Effector memory CD8-positive, alpha-beta T cell (primary cell): ENCODE results near the gene SIX5.
"Not testable (repeated sequence)": the region's sequence is repeated elsewhere in the genome, so short reads cannot be mapped to it uniquely, and the experiment has no call there.

Experiments used
- ATAC-seq: fragments of 150-1000 bp; cut with Tn5 transposase; replicated peaks from 2 replicates; pipeline ENCODE4 v1.10.0; 2021; ENCODE audit warnings: mild to moderate bottlenecking, moderate library complexity
- DNase-seq, 3 experiments: peaks; one replicate each; pipeline ENCODE4 v3.0.0; 2021
- H3K27ac Mint-ChIP-seq, 2 donors: one replicate each; pipeline ENCODE4 v1.8.0; 2022; ENCODE audit warnings: mild to moderate bottlenecking in 2 of 2, mixed read lengths in 2 of 2, moderate library complexity in 2 of 2
- H3K27me3 Mint-ChIP-seq, 2 donors: one replicate each; pipeline ENCODE4 v1.8.0; 2022; ENCODE audit warnings: mixed read lengths in 2 of 2
- H3K36me3 Mint-ChIP-seq: one replicate; pipeline ENCODE4 v1.8.0; 2022; ENCODE audit warnings: mild to moderate bottlenecking, moderate library complexity, mixed read lengths; ENCODE audit not compliant: insufficient read depth
- H3K4me1 Mint-ChIP-seq, 2 donors: one replicate each; pipeline ENCODE4 v1.8.0; 2022; ENCODE audit warnings: low read depth in 2 of 2, mixed read lengths in 2 of 2
- H3K4me3 Mint-ChIP-seq, 2 donors: one replicate each; pipeline ENCODE4 v1.8.0; 2022; ENCODE audit warnings: mild to moderate bottlenecking in 2 of 2, mixed read lengths in 2 of 2, moderate library complexity in 2 of 2
- H3K9me3 Mint-ChIP-seq, 2 donors: one replicate each; pipeline ENCODE4 v1.8.0; 2022; ENCODE audit warnings: mixed read lengths in 2 of 2

Gene SIX5

GRCh38 chr19:45804140-45804958 lies 35.3 kb upstream of the SIX5 start:
- no peaks in the 10 kb centered on the region for H3K4me1 Mint-ChIP-seq
- no peaks in the 10 kb centered on the region for H3K36me3 Mint-ChIP-seq
- peaks cover 10 to 24% of the 10 kb centered on the region in 2 donors for H3K27me3 Mint-ChIP-seq
- H3K27ac Mint-ChIP-seq: no peak overlapping the region
- DNase-seq: no peak
- no peak for ATAC-seq
- no peaks in the 10 kb centered on the region for H3K9me3 Mint-ChIP-seq
- no peak overlapping the region for H3K4me3 Mint-ChIP-seq

GRCh38 chr19:45801603-45802175 lies 32.6 kb upstream of the SIX5 start:
- Mint-ChIP-seq H3K4me1 (peaks cover 0 to 2% of the 10 kb centered on the region in 2 donors), H3K36me3 (no peaks in the 10 kb centered on the region), H3K27ac (no peak overlapping the region), H3K4me3 (no peak overlapping the region), H3K9me3 (no peaks in the 10 kb centered on the region), H3K27me3 (peaks cover 10 to 45% of the 10 kb centered on the region in 2 donors)
- DNase-seq: no peak
- no peak for ATAC-seq

- H3K27me3 Mint-ChIP-seq: peaks cover 10 to 61% of the 10 kb centered on the region in 2 donors
- no peak overlapping the region for H3K4me3 Mint-ChIP-seq
These were observed 31.1 kb upstream of the SIX5 start for GRCh38 chr19:45800070-45800553.

GRCh38 chr19:45799541-45799940 lies 30.5 kb upstream of the SIX5 start:
- DNase-seq, H3K9me3 Mint-ChIP-seq, H3K27ac Mint-ChIP-seq, H3K4me1 Mint-ChIP-seq, ATAC-seq, H3K4me3 Mint-ChIP-seq, H3K36me3 Mint-ChIP-seq: not testable (repeated sequence)
- peaks cover 10 to 67% of the 10 kb centered on the region in 2 donors for H3K27me3 Mint-ChIP-seq

More at GRCh38 chr19:45800070-45800553, 31.1 kb upstream of the SIX5 start:
- DNase-seq: no peak
- H3K4me1 Mint-ChIP-seq: peaks cover 0 to 2% of the 10 kb centered on the region in 2 donors
- ATAC-seq: no peak
- no peak overlapping the region for H3K27ac Mint-ChIP-seq
- no peaks in the 10 kb centered on the region for H3K9me3 Mint-ChIP-seq
- no peaks in the 10 kb centered on the region for H3K36me3 Mint-ChIP-seq

- no peak overlapping the region for H3K27ac Mint-ChIP-seq
- H3K9me3 Mint-ChIP-seq: no peaks in the 10 kb centered on the region
- peak; percentile 55 to 70 (median 57) for DNase-seq
- peaks cover 4% of the 10 kb centered on the region for H3K36me3 Mint-ChIP-seq
- H3K4me3 Mint-ChIP-seq: no peak overlapping the region
- peaks cover 10 to 70% of the 10 kb centered on the region in 2 donors for H3K27me3 Mint-ChIP-seq
- peaks cover under 1 to 6% of the 10 kb centered on the region in 2 donors for H3K4me1 Mint-ChIP-seq
- peak; percentile 90 for ATAC-seq
These were observed 30.0 kb upstream of the SIX5 start for GRCh38 chr19:45798995-45799517.

- Mint-ChIP-seq H3K27ac (peak overlapping the region; percentile 30 to 61), H3K4me3 (peak overlapping the region in 1 of 2 donors; percentile 60), H3K9me3 (no peaks in the 10 kb centered on the region), H3K27me3 (peaks cover 0 to 49% of the 10 kb centered on the region in 2 donors), H3K36me3 (peaks cover 32% of the 10 kb centered on the region), H3K4me1 (peaks cover 33 to 36% of the 10 kb centered on the region in 2 donors)
- ATAC-seq: no peak
- no peak for DNase-seq
These were observed 25.6 kb upstream of the SIX5 start for GRCh38 chr19:45794627-45795026.

GRCh38 chr19:45793876-45794275 lies 24.8 kb upstream of the SIX5 start:
- peaks cover 39% of the 10 kb centered on the region for H3K36me3 Mint-ChIP-seq
- H3K27ac Mint-ChIP-seq: peak overlapping the region; percentile 61 to 93
- H3K4me3 Mint-ChIP-seq: peak overlapping the region; percentile 60
- ATAC-seq (no peak), DNase-seq (no peak)
- H3K4me1 Mint-ChIP-seq: peaks cover 33 to 36% of the 10 kb centered on the region in 2 donors
- no peaks in the 10 kb centered on the region for H3K9me3 Mint-ChIP-seq
- peaks cover 0 to 41% of the 10 kb centered on the region in 2 donors for H3K27me3 Mint-ChIP-seq

- DNase-seq (no peak), ATAC-seq (no peak)
- peaks cover 0 to 37% of the 10 kb centered on the region in 2 donors for H3K27me3 Mint-ChIP-seq
- no peaks in the 10 kb centered on the region for H3K9me3 Mint-ChIP-seq
- peaks cover 44% of the 10 kb centered on the region for H3K36me3 Mint-ChIP-seq
- H3K4me1 Mint-ChIP-seq: peaks cover 34 to 37% of the 10 kb centered on the region in 2 donors
- peak overlapping the region; percentile 60 for H3K4me3 Mint-ChIP-seq
- peak overlapping the region; percentile 61 to 93 for H3K27ac Mint-ChIP-seq
These were observed 24.1 kb upstream of the SIX5 start for GRCh38 chr19:45793178-45793564.

- DNase-seq: peak; percentile 99 to 100 (median 99)
- peak within 1 kb of the TSS; percentile 81 to 89 for H3K4me3 Mint-ChIP-seq
- peaks cover 0 to 32% of the 10 kb centered on the region in 2 donors for H3K27me3 Mint-ChIP-seq
- peaks cover 44% of the 10 kb centered on the region for H3K36me3 Mint-ChIP-seq
- H3K4me1 Mint-ChIP-seq: peaks cover 36 to 42% of the 10 kb centered on the region in 2 donors
- H3K9me3 Mint-ChIP-seq: no peaks in the 10 kb centered on the region
- ATAC-seq: peak; percentile 90
- H3K27ac Mint-ChIP-seq: peak within 1 kb of the TSS; percentile 73 to 93
These were observed 23.6 kb upstream of the SIX5 start, which contains the start of gene DMWD for GRCh38 chr19:45792470-45793177. Gene DMWD (minus strand): TSS chr19:45792845. CDS start chr19:45792756, 89 bp downstream.

GRCh38 chr19:45791744-45792469 lies 22.9 kb upstream of the SIX5 start:
- no peak for DNase-seq
- ATAC-seq: no peak
- H3K27me3 Mint-ChIP-seq: peaks cover 0 to 27% of the 10 kb centered on the region in 2 donors
- H3K27ac Mint-ChIP-seq: peak overlapping the region; percentile 73 to 90
- peaks cover 44% of the 10 kb centered on the region for H3K36me3 Mint-ChIP-seq
- no peaks in the 10 kb centered on the region for H3K9me3 Mint-ChIP-seq
- H3K4me3 Mint-ChIP-seq: peak overlapping the region; percentile 81 to 89
- peaks cover 36 to 42% of the 10 kb centered on the region in 2 donors for H3K4me1 Mint-ChIP-seq

GRCh38 chr19:45790942-45791341 lies 21.9 kb upstream of the SIX5 start:
- DNase-seq: peak in 2 of 3 experiments; percentile 23 to 24
- Mint-ChIP-seq H3K36me3 (peaks cover 44% of the 10 kb centered on the region), H3K27me3 (peaks cover 0 to 17% of the 10 kb centered on the region in 2 donors), H3K4me3 (peak overlapping the region; percentile 81 to 89), H3K27ac (peak overlapping the region; percentile 61 to 73), H3K4me1 (peaks cover 36 to 42% of the 10 kb centered on the region in 2 donors), H3K9me3 (no peaks in the 10 kb centered on the region)
- ATAC-seq: peak; percentile 32

GRCh38 chr19:45789035-45789786 lies 20.2 kb upstream of the SIX5 start:
- Mint-ChIP-seq H3K9me3 (no peaks in the 10 kb centered on the region), H3K4me3 (no peak overlapping the region), H3K27me3 (no peaks in the 10 kb centered on the region), H3K36me3 (peaks cover 41% of the 10 kb centered on the region), H3K27ac (no peak overlapping the region), H3K4me1 (peaks cover 36 to 38% of the 10 kb centered on the region in 2 donors)
- ATAC-seq: no peak
- no peak for DNase-seq
